ENCODE data around the gene KHK.
"Not testable (repeated sequence)": the region's sequence is repeated elsewhere in the genome, so short reads cannot be mapped to it uniquely, and the experiment has no call there.

The KHK gene

DNA sequence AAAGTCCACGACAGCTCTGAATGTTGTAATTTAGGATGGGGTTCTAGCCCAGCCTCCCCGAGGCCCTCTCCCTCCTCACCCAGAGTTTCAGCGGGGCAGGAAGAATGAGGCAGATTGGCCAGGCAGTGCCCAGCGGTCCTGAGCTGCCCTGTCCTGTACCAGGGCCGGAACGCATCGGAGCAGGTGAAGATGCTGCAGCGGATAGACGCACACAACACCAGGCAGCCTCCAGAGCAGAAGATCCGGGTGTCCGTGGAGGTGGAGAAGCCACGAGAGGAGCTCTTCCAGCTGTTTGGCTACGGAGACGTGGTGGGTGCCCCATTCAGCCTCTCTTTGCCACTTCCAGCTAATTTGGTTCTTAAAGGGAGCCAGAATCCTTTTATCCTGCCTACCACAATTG lies 10.8 kb downstream of the KHK start:
- FAIRE-seq: no peak

DNA sequence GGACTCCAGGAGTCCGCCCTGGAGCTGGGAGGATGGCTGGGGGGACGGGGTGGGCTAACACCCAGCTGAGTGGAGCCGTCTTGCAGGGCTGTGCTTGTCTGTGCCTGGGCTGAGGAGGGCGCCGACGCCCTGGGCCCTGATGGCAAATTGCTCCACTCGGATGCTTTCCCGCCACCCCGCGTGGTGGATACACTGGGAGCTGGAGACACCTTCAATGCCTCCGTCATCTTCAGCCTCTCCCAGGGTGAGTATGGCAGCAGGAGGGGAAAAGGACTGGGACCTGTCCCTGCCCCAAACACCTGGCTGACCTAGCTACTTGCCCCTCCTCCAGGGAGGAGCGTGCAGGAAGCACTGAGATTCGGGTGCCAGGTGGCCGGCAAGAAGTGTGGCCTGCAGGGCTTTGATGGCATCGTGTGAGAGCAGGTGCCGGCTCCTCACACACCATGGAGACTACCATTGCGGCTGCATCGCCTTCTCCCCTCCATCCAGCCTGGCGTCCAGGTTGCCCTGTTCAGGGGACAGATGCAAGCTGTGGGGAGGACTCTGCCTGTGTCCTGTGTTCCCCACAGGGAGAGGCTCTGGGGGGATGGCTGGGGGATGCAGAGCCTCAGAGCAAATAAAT lies 12.9 kb downstream of the KHK start:
- no peak for FAIRE-seq

DNA sequence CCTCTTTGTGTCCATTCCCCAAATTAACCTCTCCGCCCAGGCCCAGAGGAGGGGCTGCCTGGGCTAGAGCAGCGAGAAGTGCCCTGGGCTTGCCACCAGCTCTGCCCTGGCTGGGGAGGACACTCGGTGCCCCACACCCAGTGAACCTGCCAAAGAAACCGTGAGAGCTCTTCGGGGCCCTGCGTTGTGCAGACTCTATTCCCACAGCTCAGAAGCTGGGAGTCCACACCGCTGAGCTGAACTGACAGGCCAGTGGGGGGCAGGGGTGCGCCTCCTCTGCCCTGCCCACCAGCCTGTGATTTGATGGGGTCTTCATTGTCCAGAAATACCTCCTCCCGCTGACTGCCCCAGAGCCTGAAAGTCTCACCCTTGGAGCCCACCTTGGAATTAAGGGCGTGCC lies 13.5 kb downstream of the KHK start:
- FAIRE-seq: no peak

- no peak for FAIRE-seq
These were observed 15.8 kb downstream of the KHK start for GRCh38 chr2:27102329-27102728.

- FAIRE-seq: no peak
These were observed 19.4 kb downstream of the KHK start for GRCh38 chr2:27105981-27106380.

- no peak for FAIRE-seq
These were observed 21.6 kb downstream of the KHK start for GRCh38 chr2:27108221-27108620.

- FAIRE-seq: no peak
These were observed 22.5 kb downstream of the KHK start for GRCh38 chr2:27109083-27109482.

GRCh38 chr2:27110603-27111352 lies 24.2 kb downstream of the KHK start:
- FAIRE-seq: not testable (repeated sequence)

- not testable (repeated sequence) for FAIRE-seq
These were observed 25.0 kb downstream of the KHK start for GRCh38 chr2:27111392-27112078.

DNA sequence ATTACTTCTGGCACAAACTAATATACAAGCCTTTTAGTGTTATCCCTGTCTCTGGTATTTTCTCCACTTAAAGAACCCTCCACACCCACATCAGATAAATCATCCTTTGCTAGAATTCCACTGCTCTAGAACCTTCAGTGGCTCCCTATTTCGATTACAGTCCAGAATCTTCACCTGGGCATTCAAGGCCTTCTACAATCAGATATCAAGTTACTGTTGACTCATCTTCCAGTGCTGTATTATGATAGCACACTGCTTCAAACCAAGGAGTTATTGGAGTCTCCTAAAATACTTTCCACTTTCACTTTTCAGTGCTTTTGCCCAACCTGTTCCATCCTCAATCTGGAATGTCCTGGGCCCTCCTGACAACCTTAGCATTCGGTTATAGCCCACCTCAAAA lies 28.9 kb downstream of the KHK start:
- FAIRE-seq: no peak

DNA sequence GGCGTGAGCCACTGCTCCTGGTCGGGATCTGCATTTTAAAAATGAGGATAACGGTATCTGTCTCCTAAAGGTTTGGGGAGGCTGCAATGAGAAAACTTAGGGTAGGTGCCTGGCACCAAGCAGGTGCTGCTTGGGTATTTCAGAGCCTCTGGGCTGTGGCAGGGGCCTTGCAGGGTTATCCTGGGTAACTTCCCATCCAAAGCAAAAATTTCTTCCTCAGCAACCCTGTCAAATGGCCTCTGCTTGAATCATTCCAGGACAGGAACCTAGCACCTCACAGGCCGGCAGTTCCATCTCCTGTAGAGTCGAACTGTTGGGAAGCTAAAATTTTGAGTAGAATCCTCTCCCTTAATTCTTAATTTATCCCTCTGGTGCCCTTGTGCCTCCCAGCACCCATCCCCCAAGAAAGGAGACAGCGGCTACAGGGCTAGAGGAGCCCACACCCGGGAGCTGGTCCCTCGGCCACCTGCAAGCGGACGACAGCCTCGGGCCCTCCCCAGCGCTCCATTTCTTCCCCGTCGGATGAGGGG lies 31.5 kb downstream of the KHK start:
- FAIRE-seq: no peak

GRCh38 chr2:27118525-27119329 lies 32.2 kb downstream of the KHK start, which contains the start of gene CGREF1:
Gene CGREF1 (minus strand): TSS chr2:27119128. CDS start chr2:27104366, 14,762 bp downstream.
- no peak for FAIRE-seq

- FAIRE-seq: not testable (repeated sequence)
These were observed 32.7 kb downstream of the KHK start for GRCh38 chr2:27119330-27119670.

DNA sequence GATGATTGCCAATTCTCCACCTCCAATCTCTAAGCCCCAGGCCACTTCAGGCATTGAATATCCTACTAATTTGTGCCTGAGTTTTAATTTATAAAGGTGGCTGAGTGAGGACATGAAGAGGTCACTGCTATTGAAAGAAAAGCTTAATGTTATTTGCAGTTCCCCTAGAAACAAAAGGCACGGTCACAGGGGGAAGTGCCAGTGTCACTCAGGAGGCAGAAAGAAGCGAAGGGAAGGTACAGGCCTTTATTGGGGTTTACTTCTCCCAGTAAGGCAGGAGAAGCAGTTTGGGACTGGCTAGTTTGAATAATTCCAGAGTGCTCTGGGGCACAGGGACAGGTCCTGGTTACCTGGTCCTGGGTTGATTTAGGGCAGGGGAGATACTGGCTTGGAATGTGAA lies 35.3 kb downstream of the KHK start:
- FAIRE-seq: no peak

- no peak for FAIRE-seq
These were observed 36.2 kb downstream of the KHK start for GRCh38 chr2:27122791-27123190.

DNA sequence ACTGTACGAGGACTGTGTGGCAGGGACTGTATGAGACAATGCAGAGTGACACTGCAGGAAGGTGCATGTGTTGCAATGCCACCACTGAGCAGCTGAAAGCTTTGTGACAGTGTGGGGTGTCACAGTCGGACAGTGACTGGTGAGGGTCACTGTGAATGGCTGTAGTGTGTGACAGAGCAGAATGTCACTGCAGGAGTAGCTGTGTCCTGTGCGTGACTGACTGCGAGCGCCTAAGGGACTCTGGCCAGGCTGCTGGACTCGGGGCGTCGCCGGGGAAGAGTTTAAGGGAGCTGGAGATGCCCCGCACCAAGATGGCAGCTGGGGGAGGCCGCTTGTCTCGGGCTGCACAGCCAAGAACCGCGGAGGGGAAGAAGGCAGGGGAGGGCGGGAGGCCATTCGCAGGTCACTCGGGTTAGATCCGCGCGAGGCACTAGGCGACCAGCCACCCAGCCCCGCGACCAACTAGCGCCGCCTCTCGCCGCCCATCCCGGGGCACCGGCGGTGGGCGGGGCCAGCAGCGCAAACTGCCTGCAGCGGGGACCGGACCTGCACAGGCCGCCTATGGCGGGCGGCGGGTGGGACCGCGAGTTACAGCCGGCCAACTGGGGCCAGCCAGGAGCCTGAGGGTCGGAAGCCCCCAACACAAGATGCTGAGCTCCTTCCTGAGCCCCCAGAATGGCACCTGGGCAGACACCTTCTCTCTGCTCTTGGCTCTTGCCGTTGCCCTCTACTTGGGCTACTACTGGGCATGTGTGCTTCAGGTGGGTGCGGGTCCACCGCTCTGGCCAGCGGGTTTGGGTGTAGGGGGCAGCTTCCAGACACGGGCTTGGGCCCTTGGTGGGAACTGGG lies 37.0 kb downstream of the KHK start, which contains the start of gene ABHD1:
Gene ABHD1, plus strand, starts transcription at position 514 of the 849 bp plus-strand sequence. Its CDS starts 134 bp downstream, at position 648.
- FAIRE-seq: no peak

DNA sequence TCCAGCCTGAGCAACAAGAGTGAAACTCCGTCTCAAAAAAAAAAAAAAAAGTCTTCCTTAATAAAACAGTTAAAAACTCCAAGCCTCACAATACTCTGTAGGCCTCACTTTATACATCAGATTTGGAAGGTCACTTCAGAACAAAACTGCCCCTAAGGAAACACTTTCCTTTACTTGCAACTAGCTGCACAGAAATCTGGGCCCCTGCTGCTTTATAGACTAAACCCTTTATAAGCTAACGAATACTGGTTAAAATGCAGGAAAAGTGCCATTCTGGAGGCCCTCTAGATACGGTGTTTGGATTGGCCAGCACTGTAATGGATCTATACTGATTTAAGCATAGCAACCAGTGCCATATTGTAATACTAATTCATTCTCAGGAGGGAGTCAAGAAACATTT lies 38.5 kb downstream of the KHK start:
- no peak for FAIRE-seq

DNA sequence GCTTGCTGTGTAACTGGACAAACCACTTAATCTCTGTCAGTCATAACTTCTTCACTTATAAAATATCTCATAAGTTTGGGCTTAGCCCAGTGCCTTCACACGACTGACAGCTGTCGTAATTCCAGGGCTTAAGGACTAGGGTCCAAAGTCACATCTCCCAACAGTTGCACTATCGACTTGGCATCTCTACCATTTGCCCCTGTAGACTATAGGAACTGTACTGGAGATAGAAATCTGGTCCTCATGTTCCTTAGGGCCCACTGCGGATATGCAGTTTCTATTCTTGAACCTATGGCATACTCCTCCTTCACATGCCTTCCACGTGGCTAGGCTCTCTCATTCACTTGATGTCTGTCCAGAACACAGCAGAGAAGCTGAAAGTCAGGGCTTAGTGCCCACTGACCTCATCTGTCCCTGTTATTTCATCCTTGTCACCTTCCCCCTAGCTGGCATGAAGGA lies 39.7 kb downstream of the KHK start:
- FAIRE-seq: no peak

GRCh38 chr2:27127883-27128667 lies 41.5 kb downstream of the KHK start:
- no peak for FAIRE-seq

DNA sequence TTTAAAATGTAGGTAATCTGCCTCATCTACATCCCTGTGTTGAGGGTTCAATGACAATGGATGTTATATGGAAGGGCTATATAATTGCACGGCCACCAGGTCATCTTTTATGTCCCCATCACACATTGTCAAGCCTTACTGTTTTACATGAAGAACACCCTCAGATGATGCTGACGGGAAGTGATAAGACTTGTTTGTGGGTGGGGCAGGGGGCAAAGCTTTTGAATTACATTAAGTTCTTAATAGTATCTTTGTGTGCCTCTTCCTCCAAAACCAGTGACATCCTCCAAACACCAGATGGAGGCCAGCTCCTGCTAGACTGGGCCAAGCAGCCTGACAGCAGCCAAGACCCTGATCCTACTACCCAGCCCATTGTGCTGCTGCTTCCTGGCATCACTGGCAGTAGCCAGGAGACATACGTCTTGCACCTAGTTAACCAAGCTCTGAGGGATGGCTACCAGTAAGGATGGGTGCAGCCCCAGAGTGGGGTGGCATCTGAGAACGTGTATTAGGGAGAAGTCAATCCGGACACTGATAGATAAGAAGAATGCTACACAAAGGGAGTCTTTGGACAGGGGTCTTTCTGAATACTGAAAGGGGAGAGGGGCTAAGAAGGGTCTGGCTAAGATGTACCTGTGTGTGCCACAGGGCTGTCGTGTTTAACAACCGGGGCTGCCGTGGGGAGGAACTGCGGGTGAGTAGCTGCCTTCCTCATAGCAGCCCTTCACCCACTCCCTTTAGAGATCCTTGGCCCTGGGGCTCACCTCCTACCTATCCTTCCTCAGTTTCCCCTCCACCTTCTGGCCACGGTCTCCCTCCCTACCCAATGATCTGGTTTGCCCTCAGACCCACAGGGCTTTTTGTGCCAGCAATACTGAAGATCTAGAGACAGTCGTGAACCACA lies 42.3 kb downstream of the KHK start:
- no peak for FAIRE-seq
